Measurements from ENCODE around the gene NR4A3.

The NR4A3 gene

GRCh38 chr9:99896119-99896518, 74.4 kb downstream of the NR4A3 start:
- TF ChIP-seq CTCF (conservative IDR thresholded peaks at IDR 0.05; ENCODE audit: low read length) (no peak), EZH2phosphoT487 (IDR thresholded peaks at IDR 0.05; ENCODE audit: borderline replicate concordance) (no peak)
- H3K4me1 ChIP-seq (ENCODE audit: insufficient read depth, low read length, poor library complexity, severe bottlenecking): no peaks in the 10 kb centered on the region
- no peaks in the 10 kb centered on the region for H3K79me2 ChIP-seq (ENCODE audit: insufficient read depth, low read length)
- no peaks in the 10 kb centered on the region for H3F3A ChIP-seq (ENCODE audit: low read depth)
- no peaks in the 10 kb centered on the region for H4K20me1 ChIP-seq (ENCODE audit: insufficient read depth, low read length, poor library complexity, severe bottlenecking)
- no peak overlapping the region for H2AFZ ChIP-seq (ENCODE audit: low read length)
- H3K4me3 ChIP-seq (ENCODE audit: low read length, poor library complexity, severe bottlenecking): no peak overlapping the region
- H3K9ac ChIP-seq (ENCODE audit: low read depth, low read length, poor library complexity, severe bottlenecking): no peak overlapping the region
- H3K36me3 ChIP-seq (ENCODE audit: insufficient read depth, low read length): no peaks in the 10 kb centered on the region
- H3K4me2 ChIP-seq (ENCODE audit: low read depth, low read length, poor library complexity, severe bottlenecking): no peak overlapping the region
- no peaks in the 10 kb centered on the region for H3K9me3 ChIP-seq (ENCODE audit: insufficient read depth, low read depth, low read length)
- no peaks in the 10 kb centered on the region for H3K27me3 ChIP-seq (ENCODE audit: insufficient read depth, low read length, poor library complexity, severe bottlenecking)
- no peaks in the 10 kb centered on the region for H3K9me2 ChIP-seq (replicated peaks; ENCODE audit: low read depth, low read length)

GRCh38 chr9:99903393-99903792, 81.7 kb downstream of the NR4A3 start:
- no peaks in the 10 kb centered on the region for H3F3A ChIP-seq (ENCODE audit: low read depth)
- TF ChIP-seq EZH2phosphoT487 (IDR thresholded peaks at IDR 0.05; ENCODE audit: borderline replicate concordance) (no peak), CTCF (conservative IDR thresholded peaks at IDR 0.05; ENCODE audit: low read length) (no peak)
- no peaks in the 10 kb centered on the region for H3K36me3 ChIP-seq (ENCODE audit: insufficient read depth, low read length)
- H3K27me3 ChIP-seq (ENCODE audit: insufficient read depth, low read length, poor library complexity, severe bottlenecking): no peaks in the 10 kb centered on the region
- H3K4me2 ChIP-seq (ENCODE audit: low read depth, low read length, poor library complexity, severe bottlenecking): no peak overlapping the region
- no peaks in the 10 kb centered on the region for H3K9me3 ChIP-seq (ENCODE audit: insufficient read depth, low read depth, low read length)
- no peaks in the 10 kb centered on the region for H3K9me2 ChIP-seq (replicated peaks; ENCODE audit: low read depth, low read length)
- no peak overlapping the region for H2AFZ ChIP-seq (ENCODE audit: low read length)
- peaks cover 17% of the 10 kb centered on the region for H3K4me1 ChIP-seq (ENCODE audit: insufficient read depth, low read length, poor library complexity, severe bottlenecking)
- no peak overlapping the region for H3K4me3 ChIP-seq (ENCODE audit: low read length, poor library complexity, severe bottlenecking)
- no peak overlapping the region for H3K9ac ChIP-seq (ENCODE audit: low read depth, low read length, poor library complexity, severe bottlenecking)
- H3K79me2 ChIP-seq (ENCODE audit: insufficient read depth, low read length): peaks cover 13% of the 10 kb centered on the region
- H4K20me1 ChIP-seq (ENCODE audit: insufficient read depth, low read length, poor library complexity, severe bottlenecking): peaks cover 3% of the 10 kb centered on the region

GRCh38 chr9:99905833-99906402, 84.2 kb downstream of the NR4A3 start:
- no peaks in the 10 kb centered on the region for H3K27me3 ChIP-seq (ENCODE audit: insufficient read depth, low read length, poor library complexity, severe bottlenecking)
- no peaks in the 10 kb centered on the region for H3K9me3 ChIP-seq (ENCODE audit: insufficient read depth, low read depth, low read length)
- H3K9ac ChIP-seq (ENCODE audit: low read depth, low read length, poor library complexity, severe bottlenecking): peak overlapping the region; percentile 77
- H3K4me3 ChIP-seq (ENCODE audit: low read length, poor library complexity, severe bottlenecking): peak overlapping the region; percentile 89
- H3K4me2 ChIP-seq (ENCODE audit: low read depth, low read length, poor library complexity, severe bottlenecking): peak overlapping the region; percentile 82
- H4K20me1 ChIP-seq (ENCODE audit: insufficient read depth, low read length, poor library complexity, severe bottlenecking): peaks cover 8% of the 10 kb centered on the region
- H2AFZ ChIP-seq (ENCODE audit: low read length): peak overlapping the region; percentile 88
- no peaks in the 10 kb centered on the region for H3K9me2 ChIP-seq (replicated peaks; ENCODE audit: low read depth, low read length)
- H3K79me2 ChIP-seq (ENCODE audit: insufficient read depth, low read length): peaks cover 20% of the 10 kb centered on the region
- no peaks in the 10 kb centered on the region for H3F3A ChIP-seq (ENCODE audit: low read depth)
- TF ChIP-seq CTCF (conservative IDR thresholded peaks at IDR 0.05; ENCODE audit: low read length): no peak
- TF ChIP-seq EZH2phosphoT487 (IDR thresholded peaks at IDR 0.05; ENCODE audit: borderline replicate concordance): no peak
- H3K4me1 ChIP-seq (ENCODE audit: insufficient read depth, low read length, poor library complexity, severe bottlenecking): peaks cover 27% of the 10 kb centered on the region
- no peaks in the 10 kb centered on the region for H3K36me3 ChIP-seq (ENCODE audit: insufficient read depth, low read length)

Measured in Loucy (cell line).